ENCODE measurements around the gene SIGLEC9. TPM values are rescaled to one million over a fixed set of nuclear protein-coding genes. Genes with fewer than 3 reads are reported as not detected.
"Not testable (repeated sequence)": the region's sequence is repeated elsewhere in the genome, so short reads cannot be mapped to it uniquely, and the experiment has no call there.

The SIGLEC9 gene
- total RNA-seq, 1 donor = 9.4 TPM

GRCh38 chr19:51141181-51141580 lies 16.5 kb downstream of the SIGLEC9 start:
- H3K27me3 ChIP-seq (ENCODE audit: insufficient read depth, low read length) = no peaks in the 10 kb centered on the region
- no peak overlapping the region for H3K4me3 ChIP-seq (ENCODE audit: low read length)
- no peaks in the 10 kb centered on the region for H3K9me3 ChIP-seq (ENCODE audit: low read depth, low read length)
- peaks cover 97% of the 10 kb centered on the region for H3K4me1 ChIP-seq (ENCODE audit: insufficient read depth, low read length)

GRCh38 chr19:51142119-51142518 lies 17.4 kb downstream of the SIGLEC9 start, which contains the start of gene SIGLEC7:
Gene SIGLEC7, plus strand, starts transcription at chr19:51142301. Its CDS starts 69 bp downstream, at chr19:51142370.
- no peaks in the 10 kb centered on the region for H3K27me3 ChIP-seq (ENCODE audit: insufficient read depth, low read length)
- no peaks in the 10 kb centered on the region for H3K9me3 ChIP-seq (ENCODE audit: low read depth, low read length)
- peak within 1 kb of the TSS; percentile 23 for H3K4me3 ChIP-seq (ENCODE audit: low read length)
- peaks cover 96% of the 10 kb centered on the region for H3K4me1 ChIP-seq (ENCODE audit: insufficient read depth, low read length)

- H3K9me3 ChIP-seq (ENCODE audit: low read depth, low read length); H3K27me3 ChIP-seq (ENCODE audit: insufficient read depth, low read length): not testable (repeated sequence)
- peak overlapping the region; percentile 23 for H3K4me3 ChIP-seq (ENCODE audit: low read length)
- peaks cover 96% of the 10 kb centered on the region for H3K4me1 ChIP-seq (ENCODE audit: insufficient read depth, low read length)
Observed at GRCh38 chr19:51142809-51143475, 18.2 kb downstream of the SIGLEC9 start.

- Histone ChIP-seq H3K9me3 (ENCODE audit: low read depth, low read length) (no peaks in the 10 kb centered on the region), H3K4me3 (ENCODE audit: low read length) (peak overlapping the region; percentile 0), H3K4me1 (ENCODE audit: insufficient read depth, low read length) (peaks cover 96% of the 10 kb centered on the region), H3K27me3 (ENCODE audit: insufficient read depth, low read length) (no peaks in the 10 kb centered on the region)
Observed at GRCh38 chr19:51143486-51143885, 18.8 kb downstream of the SIGLEC9 start.

GRCh38 chr19:51144482-51145045 lies 19.9 kb downstream of the SIGLEC9 start:
- H3K4me3 ChIP-seq (ENCODE audit: low read length) = no peak overlapping the region
- peaks cover 93% of the 10 kb centered on the region for H3K4me1 ChIP-seq (ENCODE audit: insufficient read depth, low read length)
- H3K9me3 ChIP-seq (ENCODE audit: low read depth, low read length) = no peaks in the 10 kb centered on the region
- H3K27me3 ChIP-seq (ENCODE audit: insufficient read depth, low read length) = no peaks in the 10 kb centered on the region

GRCh38 chr19:51145916-51146493 lies 21.3 kb downstream of the SIGLEC9 start:
- peaks cover 84% of the 10 kb centered on the region for H3K4me1 ChIP-seq (ENCODE audit: insufficient read depth, low read length)
- no peaks in the 10 kb centered on the region for H3K27me3 ChIP-seq (ENCODE audit: insufficient read depth, low read length)
- H3K9me3 ChIP-seq (ENCODE audit: low read depth, low read length) = no peaks in the 10 kb centered on the region
- H3K4me3 ChIP-seq (ENCODE audit: low read length) = no peak overlapping the region

- H3K4me3 ChIP-seq (ENCODE audit: low read length) = no peak overlapping the region
- H3K9me3 ChIP-seq (ENCODE audit: low read depth, low read length) = no peaks in the 10 kb centered on the region
- H3K27me3 ChIP-seq (ENCODE audit: insufficient read depth, low read length) = no peaks in the 10 kb centered on the region
- peaks cover 77% of the 10 kb centered on the region for H3K4me1 ChIP-seq (ENCODE audit: insufficient read depth, low read length)
Observed at GRCh38 chr19:51146751-51147150, 22.0 kb downstream of the SIGLEC9 start.

- Histone ChIP-seq H3K4me1 (ENCODE audit: insufficient read depth, low read length) (peaks cover 67% of the 10 kb centered on the region), H3K4me3 (ENCODE audit: low read length) (no peak overlapping the region), H3K9me3 (ENCODE audit: low read depth, low read length) (no peaks in the 10 kb centered on the region), H3K27me3 (ENCODE audit: insufficient read depth, low read length) (no peaks in the 10 kb centered on the region)
Observed at GRCh38 chr19:51147663-51148062, 23.0 kb downstream of the SIGLEC9 start.

GRCh38 chr19:51148580-51148979 lies 23.9 kb downstream of the SIGLEC9 start:
- H3K27me3 ChIP-seq (ENCODE audit: insufficient read depth, low read length) = no peaks in the 10 kb centered on the region
- no peaks in the 10 kb centered on the region for H3K9me3 ChIP-seq (ENCODE audit: low read depth, low read length)
- H3K4me3 ChIP-seq (ENCODE audit: low read length) = no peak overlapping the region
- peaks cover 58% of the 10 kb centered on the region for H3K4me1 ChIP-seq (ENCODE audit: insufficient read depth, low read length)

GRCh38 chr19:51150627-51151026 lies 25.9 kb downstream of the SIGLEC9 start:
- no peak overlapping the region for H3K4me3 ChIP-seq (ENCODE audit: low read length)

GRCh38 chr19:51156710-51157109 lies 32.0 kb downstream of the SIGLEC9 start:
- Histone ChIP-seq H3K9me3 (ENCODE audit: low read depth, low read length) (no peaks in the 10 kb centered on the region), H3K4me1 (ENCODE audit: insufficient read depth, low read length) (peaks cover 10% of the 10 kb centered on the region), H3K4me3 (ENCODE audit: low read length) (no peak overlapping the region), H3K27me3 (ENCODE audit: insufficient read depth, low read length) (no peaks in the 10 kb centered on the region)

More at GRCh38 chr19:51150627-51151026, 25.9 kb downstream of the SIGLEC9 start:
- Histone ChIP-seq H3K9me3 (ENCODE audit: low read depth, low read length) (no peaks in the 10 kb centered on the region), H3K4me1 (ENCODE audit: insufficient read depth, low read length) (peaks cover 39% of the 10 kb centered on the region), H3K27me3 (ENCODE audit: insufficient read depth, low read length) (no peaks in the 10 kb centered on the region)

GRCh38 chr19:51157265-51157664 lies 32.6 kb downstream of the SIGLEC9 start:
- peaks cover 10% of the 10 kb centered on the region for H3K4me1 ChIP-seq (ENCODE audit: insufficient read depth, low read length)
- H3K9me3 ChIP-seq (ENCODE audit: low read depth, low read length) = no peaks in the 10 kb centered on the region
- H3K27me3 ChIP-seq (ENCODE audit: insufficient read depth, low read length) = no peaks in the 10 kb centered on the region
- no peak overlapping the region for H3K4me3 ChIP-seq (ENCODE audit: low read length)

GRCh38 chr19:51158474-51159129 lies 33.9 kb downstream of the SIGLEC9 start:
- no peaks in the 10 kb centered on the region for H3K27me3 ChIP-seq (ENCODE audit: insufficient read depth, low read length)
- H3K4me1 ChIP-seq (ENCODE audit: insufficient read depth, low read length) = peaks cover 10% of the 10 kb centered on the region
- no peaks in the 10 kb centered on the region for H3K9me3 ChIP-seq (ENCODE audit: low read depth, low read length)
- H3K4me3 ChIP-seq (ENCODE audit: low read length) = no peak overlapping the region

GRCh38 chr19:51159656-51160055 lies 35.0 kb downstream of the SIGLEC9 start:
- Histone ChIP-seq H3K9me3 (ENCODE audit: low read depth, low read length) (no peaks in the 10 kb centered on the region), H3K27me3 (ENCODE audit: insufficient read depth, low read length) (no peaks in the 10 kb centered on the region), H3K4me1 (ENCODE audit: insufficient read depth, low read length) (peaks cover 10% of the 10 kb centered on the region), H3K4me3 (ENCODE audit: low read length) (no peak overlapping the region)

- Histone ChIP-seq H3K9me3 (ENCODE audit: low read depth, low read length) (no peaks in the 10 kb centered on the region), H3K4me3 (ENCODE audit: low read length) (no peak overlapping the region), H3K4me1 (ENCODE audit: insufficient read depth, low read length) (peaks cover 10% of the 10 kb centered on the region), H3K27me3 (ENCODE audit: insufficient read depth, low read length) (no peaks in the 10 kb centered on the region)
Observed at GRCh38 chr19:51161266-51161665, 36.6 kb downstream of the SIGLEC9 start.

Data from mononuclear cell (primary cell).